GM18502 (cell line): Measurements from ENCODE around the gene EXD2.

Experiments used
- ATAC-seq: cut with Tn5 transposase; IDR thresholded peaks from one replicate; pipeline ENCODE4 v1.9.1; 2021; ENCODE audit warnings: mild to moderate bottlenecking; ENCODE audit not compliant: unreplicated experiment, poor library complexity

The EXD2 gene

DNA sequence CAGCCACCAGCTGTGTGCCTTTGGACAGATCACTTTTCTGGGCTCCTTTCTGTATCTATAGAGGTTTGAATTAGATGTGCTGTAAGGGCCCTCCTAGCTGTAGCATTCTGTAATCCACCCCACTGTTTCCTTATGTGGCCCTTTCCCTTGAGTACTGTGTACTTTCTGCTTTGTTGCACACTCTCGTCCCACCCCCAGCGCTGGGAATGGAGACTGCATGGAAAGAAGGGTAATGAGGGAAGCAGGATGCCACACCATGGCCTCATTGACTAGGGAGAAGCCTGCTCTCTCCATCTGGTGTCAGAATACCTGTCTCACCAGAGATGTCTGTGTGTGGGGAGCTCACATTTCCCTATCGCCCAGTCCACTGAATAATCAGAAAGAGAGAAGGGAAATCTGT is 55.0 kb downstream of the EXD2 start:
- ATAC-seq: no peak

DNA sequence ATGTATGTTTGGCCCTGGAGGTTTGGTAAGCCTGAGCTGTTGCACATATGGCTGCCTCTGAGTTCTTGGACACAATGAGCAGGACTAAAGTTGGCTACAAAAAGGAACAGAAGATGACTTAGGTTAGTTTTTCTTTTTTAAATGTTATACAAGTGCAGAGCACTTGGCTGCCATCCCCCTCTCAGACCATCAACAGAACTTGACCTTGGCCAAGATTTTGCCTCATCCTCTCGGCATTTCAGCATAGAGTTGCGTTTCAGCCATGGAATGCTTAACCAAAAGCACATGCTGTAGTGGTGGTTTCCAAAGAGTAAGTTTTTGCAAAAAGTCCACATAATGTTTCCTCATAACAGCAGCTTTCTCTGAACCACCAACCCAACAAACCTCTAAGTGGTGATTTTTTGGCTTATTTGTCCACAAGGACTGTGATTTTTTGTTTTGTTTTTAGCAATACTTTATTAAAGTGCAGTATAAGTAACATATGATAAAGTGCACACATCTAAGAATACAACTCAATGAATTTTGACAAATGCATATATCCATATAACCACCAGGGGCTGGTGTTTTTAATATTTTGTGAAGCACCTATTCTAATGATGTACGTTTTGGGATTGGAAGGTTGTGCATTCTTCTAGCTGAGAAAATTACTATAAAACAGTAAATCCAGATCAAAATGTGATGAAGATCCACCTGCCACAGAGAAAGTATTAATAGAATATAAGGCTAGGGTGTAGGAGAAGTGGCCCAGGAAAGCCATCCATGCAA is 56.6 kb downstream of the EXD2 start:
- ATAC-seq: no peak

DNA sequence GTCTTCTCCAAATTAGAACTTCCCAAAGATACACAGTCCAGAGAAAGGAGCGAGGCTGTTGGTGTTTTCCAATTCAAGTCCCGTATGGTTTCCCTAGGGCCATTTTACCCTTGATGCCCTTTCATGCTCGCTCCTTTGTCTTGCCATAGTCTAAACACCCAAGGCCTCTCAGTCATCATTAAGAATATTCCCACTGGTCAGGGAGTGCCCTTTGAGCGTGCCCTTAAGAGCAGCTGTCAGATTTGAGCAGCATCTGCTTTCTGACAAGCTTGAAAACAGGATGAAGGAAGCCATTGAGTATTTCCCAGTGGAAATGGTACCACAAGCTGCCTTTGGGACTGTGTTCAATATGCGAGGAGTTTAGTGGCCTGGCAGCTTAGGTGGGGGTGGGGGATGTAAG is 58.3 kb downstream of the EXD2 start:
- ATAC-seq: no peak

DNA sequence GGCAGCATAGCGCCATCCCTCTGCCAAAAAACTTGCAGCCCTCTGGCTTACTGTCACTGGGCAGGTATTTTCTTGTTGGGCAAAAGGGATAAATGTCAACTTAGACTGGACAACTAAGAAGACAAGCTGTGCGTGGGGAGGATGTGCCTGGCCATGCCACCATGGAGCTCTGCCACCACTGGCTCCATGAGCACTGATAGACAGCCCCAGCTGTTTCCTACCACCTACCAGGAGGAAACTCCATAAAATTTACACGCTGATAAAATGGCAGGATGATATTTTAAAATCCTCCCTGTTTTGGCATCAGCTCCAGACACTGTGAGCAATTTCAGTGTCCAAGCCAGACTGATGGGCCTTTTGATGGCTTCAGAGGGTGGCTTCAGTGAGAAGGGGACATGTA is 61.6 kb downstream of the EXD2 start:
- ATAC-seq: no peak

DNA sequence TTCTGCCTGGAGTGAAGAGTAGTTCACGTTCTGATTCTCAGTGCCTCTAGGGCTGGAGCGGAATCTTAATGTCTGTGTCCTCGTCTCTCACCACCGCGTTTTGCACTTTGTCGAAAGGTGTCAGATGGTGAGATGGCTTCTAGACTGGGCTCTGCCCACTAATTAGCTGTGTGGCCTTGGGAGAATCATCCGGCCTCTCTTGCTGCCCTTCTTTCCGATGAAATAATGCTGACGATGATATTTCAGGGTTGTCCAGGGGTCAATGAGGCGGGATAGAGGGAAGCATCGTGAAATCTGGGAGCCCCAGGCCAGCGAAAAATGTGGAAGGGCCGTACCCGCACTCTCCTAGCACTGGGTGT is 67.8 kb downstream of the EXD2 start:
- ATAC-seq: no peak

DNA sequence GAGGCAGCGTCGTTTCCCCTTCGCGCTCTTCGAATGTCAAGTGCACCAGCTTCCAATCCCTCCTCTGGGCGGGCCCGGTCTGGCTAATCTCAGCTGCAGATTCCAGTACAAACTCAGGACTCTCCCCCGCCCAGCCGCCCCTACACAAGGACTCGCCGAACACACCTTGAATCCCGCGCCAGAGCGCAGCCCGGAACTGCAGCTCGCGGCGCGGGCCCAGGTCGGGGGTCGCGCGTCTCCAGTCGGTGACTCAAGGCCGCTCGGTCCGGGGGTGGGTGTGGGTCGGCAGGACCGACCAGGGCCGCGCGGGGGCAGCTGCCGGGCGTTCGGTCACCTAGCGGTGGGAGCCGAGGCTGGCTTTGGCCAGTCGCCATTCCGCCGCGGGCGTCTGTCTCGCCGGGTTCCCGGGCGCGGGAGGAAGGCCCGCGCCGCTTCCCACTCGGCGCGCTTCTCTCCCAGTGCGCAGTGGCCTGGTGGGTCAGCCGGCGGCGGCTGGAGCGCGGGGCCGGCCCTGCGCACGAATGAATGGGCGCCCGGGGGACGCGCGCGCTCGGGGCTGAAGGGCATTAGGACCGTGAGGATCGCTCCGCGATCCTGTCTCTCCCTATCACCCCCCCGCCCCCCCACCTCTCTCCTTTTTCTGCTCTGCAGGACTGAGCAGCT is 68.4 kb downstream of the EXD2 start, which contains the start of gene GALNT16:
Gene GALNT16, plus strand, starts transcription at position 632 of the 663 bp plus-strand sequence. CDS start 133 bp downstream, outside the sequence.
- ATAC-seq: no peak

DNA sequence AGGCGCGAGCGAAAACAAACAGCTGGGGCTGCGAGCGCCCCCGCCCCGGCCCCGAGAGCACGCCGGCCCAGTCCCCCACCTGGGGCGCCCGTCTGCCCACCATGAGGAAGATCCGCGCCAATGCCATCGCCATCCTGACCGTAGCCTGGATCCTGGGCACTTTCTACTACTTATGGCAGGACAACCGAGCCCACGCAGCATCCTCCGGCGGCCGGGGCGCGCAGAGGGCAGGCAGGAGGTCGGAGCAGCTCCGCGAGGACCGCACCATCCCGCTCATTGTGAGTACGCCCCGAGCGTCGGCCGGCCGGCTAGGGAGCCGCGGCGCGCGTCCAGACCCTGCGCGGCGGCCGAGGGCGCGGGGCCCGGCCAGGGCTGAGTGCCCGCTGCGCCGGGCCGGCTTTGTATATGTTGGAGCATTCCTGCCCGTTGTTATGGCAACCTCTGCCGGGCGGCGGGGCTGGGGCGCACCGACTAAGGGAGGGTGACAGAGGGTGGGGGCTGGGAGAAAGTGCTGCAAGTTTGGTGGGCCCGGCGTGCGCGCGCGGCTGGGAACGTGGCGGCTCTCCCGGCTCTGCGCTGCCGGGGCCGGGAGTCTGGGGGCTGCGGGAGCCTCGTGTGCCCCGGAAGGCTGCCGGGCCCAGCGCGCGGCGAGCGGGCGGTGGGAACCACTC is 69.0 kb downstream of the EXD2 start:
- ATAC-seq: no peak

DNA sequence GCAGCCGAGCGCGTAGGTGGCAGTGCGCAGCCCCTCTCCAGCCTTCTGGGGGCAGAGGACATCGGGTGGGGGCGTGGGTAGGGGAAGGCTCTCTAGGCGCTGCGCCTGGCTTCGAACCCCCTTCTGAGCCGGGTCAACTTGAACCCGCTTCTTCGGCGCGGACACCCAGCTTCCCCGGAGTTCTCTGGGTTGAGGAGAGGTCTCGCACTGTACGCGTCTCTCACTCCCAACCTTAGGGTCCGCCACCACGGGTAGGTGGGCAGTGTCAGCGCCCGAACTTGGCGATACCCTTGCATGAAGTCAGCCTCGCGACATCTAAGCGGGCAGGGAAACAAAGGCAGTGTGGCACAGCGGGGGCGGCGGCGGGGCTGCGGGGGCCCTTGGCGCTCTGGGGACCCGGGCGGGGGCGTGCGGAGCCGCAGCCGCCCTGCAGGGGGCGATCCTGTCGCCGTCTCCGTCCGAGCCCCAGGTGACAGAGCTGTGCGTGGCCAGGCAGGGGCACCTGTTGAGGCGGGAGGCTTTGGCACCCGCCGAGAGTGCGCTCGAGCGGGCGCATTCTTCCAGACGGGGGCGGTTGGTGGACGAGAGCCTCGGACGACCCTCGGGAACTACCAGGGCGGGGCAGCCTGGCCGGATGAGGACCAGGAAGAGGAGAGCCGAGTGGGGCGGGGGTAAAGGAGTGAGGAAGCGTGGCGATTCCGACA is 69.7 kb downstream of the EXD2 start:
- peak; percentile 50 for ATAC-seq

DNA sequence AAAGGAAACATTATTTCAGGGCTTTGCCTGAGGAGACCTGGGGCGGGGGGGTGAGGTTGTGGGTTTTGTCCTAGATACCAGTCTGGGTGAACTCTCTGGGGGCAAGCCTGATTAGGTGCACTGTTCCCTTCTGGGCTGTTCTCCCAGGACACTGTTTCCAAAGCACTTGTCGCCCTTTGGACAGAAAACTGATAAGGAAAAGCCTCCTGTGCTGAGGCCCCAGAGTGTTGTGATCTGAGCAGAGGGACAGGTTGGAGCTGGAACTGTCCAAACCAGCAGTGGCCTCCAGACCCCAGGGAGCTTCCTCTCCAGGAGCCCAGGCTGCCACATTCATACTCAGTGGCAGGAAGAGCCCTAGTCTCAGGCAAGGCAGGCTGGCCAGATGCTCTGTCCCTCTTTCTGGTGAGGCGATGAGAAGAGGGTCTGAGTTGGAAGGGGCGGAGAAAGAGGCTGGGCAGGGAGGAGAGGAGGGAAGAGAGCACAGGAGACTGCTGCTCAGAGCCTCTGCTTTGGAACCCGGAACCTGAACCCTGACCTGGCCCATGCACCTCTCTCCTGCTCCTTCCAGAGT is 70.5 kb downstream of the EXD2 start:
- no peak for ATAC-seq

DNA sequence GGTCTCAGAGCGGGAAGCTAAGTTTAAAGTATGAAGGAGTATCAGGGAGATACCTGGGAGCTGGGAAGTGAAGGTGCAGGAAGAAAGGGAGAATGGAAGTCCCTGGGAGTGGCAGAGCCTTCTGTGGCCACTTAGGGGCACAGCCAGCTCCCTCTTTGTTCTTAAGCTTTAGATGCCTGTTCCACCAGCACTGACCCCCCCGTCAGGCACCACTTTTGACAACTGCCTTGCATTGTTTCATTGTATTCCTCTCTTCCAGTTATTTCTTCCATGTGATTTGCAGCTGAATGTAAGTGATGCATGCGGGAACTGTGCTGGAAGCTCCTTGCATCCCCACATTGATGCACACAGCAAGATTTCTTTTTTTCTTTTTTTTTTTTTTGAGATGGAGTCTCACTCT is 71.2 kb downstream of the EXD2 start:
- ATAC-seq: no peak

DNA sequence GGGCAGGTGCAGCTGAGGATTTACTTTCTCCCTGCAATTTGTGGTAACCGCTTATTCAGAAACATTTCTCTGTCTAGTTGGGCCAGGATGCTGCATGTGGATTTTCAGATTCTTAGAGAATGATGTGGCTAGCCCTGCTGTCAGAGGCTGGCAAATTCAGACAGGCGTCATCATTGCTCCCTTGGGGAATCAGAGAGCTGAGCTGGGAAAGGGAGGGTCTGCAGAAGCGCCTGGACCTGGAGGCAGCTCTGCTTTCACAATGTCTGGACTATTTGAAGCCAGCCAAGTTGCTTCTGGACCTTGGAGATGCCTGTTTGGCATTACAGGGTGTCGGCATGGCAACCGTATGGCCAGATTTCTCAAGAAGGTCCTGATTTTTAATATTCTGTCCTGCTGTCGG is 72.1 kb downstream of the EXD2 start:
- ATAC-seq: no peak

DNA sequence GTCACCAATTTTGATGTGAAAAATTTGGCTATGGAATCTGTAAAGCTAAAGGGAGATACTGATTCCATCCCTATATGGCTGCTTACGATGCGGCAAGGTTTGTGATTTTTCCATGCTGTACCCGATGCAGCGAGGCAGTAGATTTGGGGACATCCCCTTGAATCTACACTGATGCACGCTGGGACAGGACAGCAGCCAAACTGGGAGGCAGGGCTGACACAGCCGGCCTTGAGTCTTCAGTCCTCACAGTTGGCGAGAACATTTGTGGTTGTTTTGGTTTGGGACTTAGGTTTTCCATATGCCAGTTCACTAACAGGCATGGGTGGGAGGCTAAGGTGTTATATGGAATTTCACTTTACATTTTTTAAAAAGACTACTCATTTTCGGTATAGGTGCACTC is 72.5 kb downstream of the EXD2 start:
- ATAC-seq: no peak

DNA sequence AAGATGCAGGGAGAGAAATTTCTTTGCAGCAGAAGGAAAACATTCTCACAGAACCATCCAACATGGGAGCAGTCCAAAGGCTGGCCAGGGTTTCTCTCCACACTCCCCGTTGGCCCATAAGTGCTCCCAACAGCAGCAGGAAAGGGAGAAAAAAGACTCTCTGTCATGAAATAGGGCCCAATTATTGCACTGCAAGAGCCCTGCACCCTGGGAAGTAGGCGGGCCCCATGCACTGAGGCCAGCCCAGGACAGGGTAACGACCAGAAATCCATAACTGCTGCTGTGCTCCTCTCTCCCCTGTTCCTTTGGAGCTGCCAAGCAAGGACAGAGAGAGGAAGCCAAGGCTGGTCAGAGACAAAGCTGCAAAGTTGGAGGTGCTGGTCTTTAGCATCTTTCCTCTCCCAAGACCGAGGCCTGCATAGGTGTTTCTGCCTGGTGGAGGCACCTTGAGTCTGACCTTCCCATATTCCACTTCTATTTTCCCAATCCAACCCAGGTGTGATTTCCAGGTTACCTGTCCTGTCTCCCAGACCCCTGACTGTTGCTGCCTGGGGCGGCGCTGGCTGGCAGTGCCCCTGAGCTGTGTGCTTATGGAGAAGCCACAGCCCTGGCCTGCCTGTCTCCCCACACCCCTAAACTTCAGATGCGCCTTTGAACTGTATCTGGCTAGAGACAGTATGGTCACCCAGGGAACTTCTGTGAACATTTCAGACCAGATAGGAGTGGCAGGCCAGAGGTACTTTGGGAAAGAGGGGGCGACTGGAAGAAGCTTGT is 75.5 kb downstream of the EXD2 start:
- ATAC-seq: no peak

DNA sequence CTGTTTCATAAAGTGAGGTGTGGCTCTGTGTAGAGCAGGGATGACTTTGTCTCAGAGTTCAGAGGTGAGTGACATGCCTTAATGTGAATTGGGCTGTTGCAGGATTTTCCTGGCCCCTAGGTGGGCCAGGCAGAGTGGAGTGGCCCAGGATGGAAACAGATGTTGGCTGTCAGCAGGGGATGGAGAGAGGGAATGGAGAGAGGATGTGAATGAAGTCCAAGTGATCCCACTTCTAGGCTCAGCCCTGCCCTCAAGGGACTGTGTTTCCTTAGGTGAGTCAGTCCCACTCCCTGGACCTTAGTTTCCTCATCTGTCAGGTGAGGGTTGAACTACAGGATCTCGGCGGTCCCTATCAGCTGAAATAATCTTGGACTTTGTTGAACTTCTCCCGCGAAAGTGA is 76.2 kb downstream of the EXD2 start:
- ATAC-seq: no peak

DNA sequence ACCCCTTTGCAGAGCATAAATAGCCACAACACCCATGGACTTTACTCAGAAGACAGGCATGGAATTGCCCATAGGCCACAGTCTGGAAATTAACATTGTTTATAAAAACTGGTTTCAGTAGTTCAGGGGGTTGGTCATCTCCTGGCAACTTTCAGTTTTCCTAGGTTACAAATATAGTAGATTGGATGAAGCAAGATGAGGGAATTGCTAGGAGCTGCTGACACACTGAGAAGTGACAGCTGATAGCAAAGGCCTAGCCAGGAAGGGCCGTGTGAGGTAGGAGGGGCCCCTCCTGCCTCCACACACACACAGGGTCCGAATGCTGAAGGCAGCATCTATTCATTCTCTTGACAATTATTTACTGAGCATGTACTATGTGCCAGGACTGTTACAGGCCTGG is 76.9 kb downstream of the EXD2 start:
- ATAC-seq: no peak

DNA sequence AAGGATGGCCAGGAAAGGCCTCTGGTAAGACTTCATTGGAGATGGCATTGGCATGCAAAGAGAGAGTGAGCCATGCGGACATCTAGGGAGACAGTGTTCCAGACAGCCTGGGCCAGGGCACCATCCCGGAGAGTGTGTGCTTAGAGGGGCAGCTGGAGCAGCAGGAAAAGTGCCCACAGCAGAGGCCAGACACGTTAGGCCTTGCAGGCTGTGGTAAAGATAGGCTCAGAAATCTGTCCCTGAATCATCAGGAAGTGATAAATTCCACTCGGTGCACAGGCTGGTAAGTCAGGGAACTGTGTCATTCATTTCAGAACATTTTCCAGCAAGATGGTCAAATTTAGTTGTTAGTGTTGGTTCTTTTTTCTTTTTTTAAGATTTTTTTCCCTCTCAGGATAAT is 77.5 kb downstream of the EXD2 start:
- no peak for ATAC-seq

DNA sequence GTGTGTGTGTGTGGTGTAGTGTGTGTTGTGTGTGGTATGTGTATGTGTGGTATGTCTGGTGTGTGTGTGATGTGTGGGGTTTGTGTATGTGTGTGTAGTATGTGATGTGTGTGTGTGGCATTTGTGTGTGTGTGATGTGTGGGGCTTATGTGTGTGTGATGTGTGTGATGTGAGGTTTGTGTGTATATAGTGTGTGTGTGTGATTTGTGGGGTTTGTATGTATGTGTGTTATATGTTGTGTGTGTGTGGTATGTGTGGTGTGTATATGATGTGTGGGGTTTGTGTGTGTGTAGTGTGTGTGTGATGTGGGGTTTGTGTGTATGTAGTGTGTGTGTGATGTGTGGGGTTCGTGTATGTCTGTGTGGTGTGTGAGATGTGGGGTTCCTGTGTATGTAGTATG is 78.1 kb downstream of the EXD2 start:
- no peak for ATAC-seq

DNA sequence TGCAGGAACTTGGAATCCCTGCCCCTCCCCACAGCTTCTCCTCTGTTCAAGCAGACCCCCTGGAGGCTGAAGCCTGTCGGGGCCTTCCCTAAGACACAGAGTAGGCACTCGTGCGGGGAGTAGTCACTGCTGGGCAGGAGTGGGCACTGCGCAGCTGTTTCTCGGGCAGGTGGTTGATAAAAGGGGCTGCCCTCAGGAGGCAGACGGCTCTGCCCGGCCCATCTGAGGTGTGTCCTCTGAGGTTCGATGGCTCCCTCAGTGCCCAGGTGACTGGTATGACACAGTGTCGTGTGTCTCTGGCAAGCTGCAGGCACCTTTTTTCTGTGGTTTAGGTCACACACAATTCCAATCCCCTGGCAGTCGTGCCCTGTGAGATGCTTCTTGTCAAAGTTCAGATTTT is 78.8 kb downstream of the EXD2 start:
- ATAC-seq: no peak

DNA sequence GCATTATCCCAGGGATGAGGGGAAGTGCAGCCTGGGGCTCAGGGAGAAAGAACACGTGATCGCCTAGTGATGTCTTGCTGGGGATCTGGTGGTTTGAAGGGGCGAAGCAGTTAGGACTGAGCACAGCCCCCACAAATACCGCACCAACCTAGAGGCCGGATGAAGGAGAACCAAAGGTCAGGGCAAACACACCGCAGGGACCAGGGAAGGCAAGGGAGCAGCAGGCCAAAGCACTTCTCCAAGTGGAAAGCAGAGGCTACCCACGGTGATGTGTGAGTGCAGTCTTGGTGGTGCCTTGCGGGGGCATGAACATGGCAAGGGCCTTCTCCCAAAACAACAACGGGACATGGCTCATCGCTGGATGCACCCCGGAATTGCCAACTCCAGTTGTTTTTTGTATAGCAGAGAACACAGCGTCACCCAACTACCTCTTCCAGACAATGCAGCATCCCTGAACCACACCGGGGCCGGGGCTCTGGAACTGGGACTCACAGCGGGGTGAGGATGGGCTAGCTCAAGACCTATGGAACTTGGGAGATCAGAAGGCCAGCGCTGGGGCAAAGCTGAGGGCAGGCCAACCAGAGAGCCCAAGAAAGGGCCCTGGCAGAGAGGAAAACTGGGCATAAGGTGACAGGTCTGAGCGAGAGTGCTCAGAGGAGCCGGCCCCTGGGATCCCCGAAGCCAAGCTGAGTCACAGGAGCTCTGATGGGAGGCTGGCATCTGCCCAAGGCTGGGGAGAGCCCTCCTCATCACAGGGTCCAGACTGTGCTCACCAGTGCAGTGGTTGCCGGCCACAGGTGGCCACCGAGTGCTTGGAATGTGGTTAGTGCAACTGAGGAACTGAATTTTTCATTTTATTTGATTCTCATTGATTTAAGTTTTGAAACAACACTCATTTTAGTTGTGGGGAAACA is 79.8 kb downstream of the EXD2 start:
- ATAC-seq: no peak
